ENCODE data around the gene KLHL29. TPM values are rescaled to one million over a fixed set of nuclear protein-coding genes. Genes with fewer than 3 reads are reported as not detected.

KLHL29 gene
- total RNA-seq, 2 experiments from 2014 or later, result 0.23 to 0.66 TPM

- no TSS peak for BruUV-seq (replicated peaks)
- Histone ChIP-seq H3K4me1 (ENCODE audit: insufficient read depth, low read length, poor library complexity, severe bottlenecking) (no peaks in the 10 kb centered on the region), H3K79me2 (ENCODE audit: insufficient read depth, low read depth, low read length) (no peaks in the 10 kb centered on the region), H3K4me2 (ENCODE audit: low read length) (no peak overlapping the region), H3K36me3 (ENCODE audit: insufficient read depth, low read length) (no peaks in the 10 kb centered on the region), H3K9me2 (ENCODE audit: insufficient read depth, low read length) (no peaks in the 10 kb centered on the region), H2AFZ (ENCODE audit: low read length) (no peak overlapping the region), H4K20me1 (ENCODE audit: insufficient read depth, low read length) (no peaks in the 10 kb centered on the region), H3K27ac (ENCODE audit: low read depth, low read length, poor library complexity, severe bottlenecking) (no peak overlapping the region), H3K4me3 (ENCODE audit: low read depth, low read length, poor library complexity, severe bottlenecking) (no peak overlapping the region), H3K9me3 (ENCODE audit: low read length) (no peaks in the 10 kb centered on the region)
- intact Hi-C loops (cut with micrococcal nuclease; ENCODE audit: unreplicated experiment), result no loop called here
- TF ChIP-seq EZH2phosphoT487 (IDR thresholded peaks at IDR 0.05; ENCODE audit: borderline replicate concordance, low read depth, low read length) (no peak), CTCF (conservative IDR thresholded peaks at IDR 0.05; ENCODE audit: low read length) (peak; percentile 70)
- ChIA-PET CTCF (ENCODE audit: unreplicated experiment) (no interaction called here), POLR2A (interaction anchor here (0.6 kb wide), 1 partner anchor 1643 kb away, joined by 3 read pairs; no protein-coding TSS in a partner anchor)
- DNase-seq (ENCODE audit: low spot score), result peak; percentile 18
These were observed 33.4 kb upstream of the KLHL29 start for GRCh38 chr2:23351388-23352141.

GRCh38 chr2:23354554-23354953 is 30.4 kb upstream of the KLHL29 start:
- DNase-seq (ENCODE audit: low spot score), result no peak
- H3K9me3 ChIP-seq (ENCODE audit: low read length), result no peaks in the 10 kb centered on the region
- H4K20me1 ChIP-seq (ENCODE audit: insufficient read depth, low read length), result no peaks in the 10 kb centered on the region
- ChIA-PET POLR2A (no interaction called here), CTCF (ENCODE audit: unreplicated experiment) (no interaction called here)
- no peak for TF ChIP-seq CTCF (conservative IDR thresholded peaks at IDR 0.05; ENCODE audit: low read length)
- TF ChIP-seq EZH2phosphoT487 (IDR thresholded peaks at IDR 0.05; ENCODE audit: borderline replicate concordance, low read depth, low read length), result no peak
- H3K4me1 ChIP-seq (ENCODE audit: insufficient read depth, low read length, poor library complexity, severe bottlenecking), result no peaks in the 10 kb centered on the region
- no peaks in the 10 kb centered on the region for H3K9me2 ChIP-seq (ENCODE audit: insufficient read depth, low read length)
- H3K27ac ChIP-seq (ENCODE audit: low read depth, low read length, poor library complexity, severe bottlenecking), result no peak overlapping the region
- intact Hi-C loops (cut with micrococcal nuclease; ENCODE audit: unreplicated experiment), result no loop called here
- H3K79me2 ChIP-seq (ENCODE audit: insufficient read depth, low read depth, low read length), result no peaks in the 10 kb centered on the region
- H3K4me3 ChIP-seq (ENCODE audit: low read depth, low read length, poor library complexity, severe bottlenecking), result no peak overlapping the region
- BruUV-seq (replicated peaks), result no TSS peak
- no peak overlapping the region for H2AFZ ChIP-seq (ENCODE audit: low read length)
- no peak overlapping the region for H3K4me2 ChIP-seq (ENCODE audit: low read length)
- H3K36me3 ChIP-seq (ENCODE audit: insufficient read depth, low read length), result no peaks in the 10 kb centered on the region

GRCh38 chr2:23355001-23355400 is 30.0 kb upstream of the KLHL29 start:
- POLR2A ChIA-PET, result interaction anchor here (1.0 kb wide), 1 partner anchor 28 kb away, joined by 3 read pairs; no protein-coding TSS in a partner anchor
- CTCF ChIA-PET (ENCODE audit: unreplicated experiment), result no interaction called here

More at GRCh38 chr2:23355001-23355400, 30.0 kb upstream of the KLHL29 start:
- no peaks in the 10 kb centered on the region for H3K79me2 ChIP-seq (ENCODE audit: insufficient read depth, low read depth, low read length)
- H3K27ac ChIP-seq (ENCODE audit: low read depth, low read length, poor library complexity, severe bottlenecking), result no peak overlapping the region
- TF ChIP-seq EZH2phosphoT487 (IDR thresholded peaks at IDR 0.05; ENCODE audit: borderline replicate concordance, low read depth, low read length) (no peak), CTCF (conservative IDR thresholded peaks at IDR 0.05; ENCODE audit: low read length) (no peak)
- no peak overlapping the region for H3K4me2 ChIP-seq (ENCODE audit: low read length)
- no peaks in the 10 kb centered on the region for H3K4me1 ChIP-seq (ENCODE audit: insufficient read depth, low read length, poor library complexity, severe bottlenecking)
- no peaks in the 10 kb centered on the region for H3K36me3 ChIP-seq (ENCODE audit: insufficient read depth, low read length)
- H2AFZ ChIP-seq (ENCODE audit: low read length), result no peak overlapping the region
- no TSS peak for BruUV-seq (replicated peaks)
- intact Hi-C loops (cut with micrococcal nuclease; ENCODE audit: unreplicated experiment), result no loop called here
- H4K20me1 ChIP-seq (ENCODE audit: insufficient read depth, low read length), result no peaks in the 10 kb centered on the region
- no peaks in the 10 kb centered on the region for H3K9me3 ChIP-seq (ENCODE audit: low read length)
- DNase-seq (ENCODE audit: low spot score), result no peak
- no peaks in the 10 kb centered on the region for H3K9me2 ChIP-seq (ENCODE audit: insufficient read depth, low read length)
- no peak overlapping the region for H3K4me3 ChIP-seq (ENCODE audit: low read depth, low read length, poor library complexity, severe bottlenecking)

Data from OCI-LY7 (cell line).